HG03103 (cell line): ENCODE results near the gene PRRT4.

Experiments used
- ATAC-seq: cut with Tn5 transposase; IDR thresholded peaks from one replicate; pipeline ENCODE4 v1.9.1; 2021; ENCODE audit warnings: low read depth; ENCODE audit not compliant: unreplicated experiment

Gene PRRT4

DNA sequence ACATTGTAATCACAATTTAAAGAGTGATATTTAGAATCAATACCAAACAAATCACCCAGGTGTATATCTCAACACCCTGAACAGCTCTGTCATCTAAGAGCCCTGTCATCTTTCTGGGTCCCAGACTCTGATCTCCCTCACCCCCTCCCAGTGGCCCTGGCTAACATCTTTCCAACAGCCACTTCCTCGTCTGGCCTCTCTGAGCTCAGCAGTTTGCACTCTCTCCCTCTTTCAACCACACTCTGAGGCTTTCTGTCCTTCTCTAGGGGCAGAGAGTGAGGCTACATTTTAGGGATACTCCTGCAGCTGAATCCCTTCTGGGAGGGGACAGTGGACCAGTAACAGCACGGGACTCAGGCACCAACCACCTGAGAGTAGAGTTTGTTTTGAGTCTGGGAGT lies 17.1 kb upstream of the PRRT4 start:
- ATAC-seq: no peak

DNA sequence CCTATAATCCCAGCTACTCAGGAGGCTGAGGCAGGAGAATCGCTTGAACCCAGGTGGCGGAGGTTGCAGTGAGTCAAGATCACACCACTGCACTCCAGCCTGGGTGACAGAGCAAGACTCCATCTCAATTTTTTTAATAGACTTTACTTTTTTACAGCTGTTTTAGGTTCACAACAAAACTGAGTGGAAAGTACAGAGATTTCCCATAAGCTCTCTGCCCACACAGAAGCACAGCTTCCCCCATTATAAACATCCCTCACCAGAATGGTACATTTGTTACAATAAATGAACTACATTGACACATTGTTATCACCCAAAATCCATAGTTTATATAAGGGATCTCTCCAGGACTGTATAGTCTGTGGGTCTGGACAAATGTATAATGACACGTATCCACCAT lies 14.6 kb upstream of the PRRT4 start:
- ATAC-seq: no peak

DNA sequence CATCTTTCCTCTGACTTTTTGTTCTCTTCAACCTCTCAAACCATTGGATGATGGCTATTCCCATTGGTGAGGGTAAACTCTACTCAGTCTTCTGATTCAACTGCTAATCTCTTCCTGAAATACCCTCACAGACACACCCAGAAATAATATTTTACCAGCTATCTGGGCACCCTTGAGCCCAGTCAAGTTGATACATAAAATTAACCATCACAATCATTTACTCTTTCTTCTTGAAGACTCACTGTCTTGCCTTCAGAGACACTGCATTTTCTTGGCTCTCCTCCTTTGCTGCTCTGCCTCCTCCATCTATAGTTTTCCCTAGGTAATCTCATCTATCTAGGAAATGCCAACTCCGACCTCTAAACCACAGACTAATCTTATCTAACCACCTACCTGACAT lies 12.6 kb upstream of the PRRT4 start:
- ATAC-seq: no peak

DNA sequence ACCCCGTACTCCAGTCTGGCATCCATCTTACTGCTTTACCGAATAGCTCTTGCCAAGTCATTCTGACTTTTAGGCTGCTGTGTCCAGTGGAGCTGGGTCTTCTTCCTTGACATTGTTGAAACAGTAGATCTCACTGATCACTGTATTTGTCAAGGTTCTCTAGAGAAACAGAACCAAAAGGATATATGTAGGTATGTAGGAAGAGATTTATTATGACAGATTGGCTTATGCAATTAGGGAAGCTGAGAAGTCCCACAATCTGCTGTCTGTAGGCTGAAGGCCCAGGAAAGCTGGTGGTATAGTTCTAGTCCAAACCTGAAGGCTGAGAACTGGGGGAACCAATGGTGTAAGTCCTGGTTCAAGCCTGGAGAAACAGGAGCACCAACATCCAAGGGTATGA lies 12.1 kb upstream of the PRRT4 start:
- no peak for ATAC-seq

DNA sequence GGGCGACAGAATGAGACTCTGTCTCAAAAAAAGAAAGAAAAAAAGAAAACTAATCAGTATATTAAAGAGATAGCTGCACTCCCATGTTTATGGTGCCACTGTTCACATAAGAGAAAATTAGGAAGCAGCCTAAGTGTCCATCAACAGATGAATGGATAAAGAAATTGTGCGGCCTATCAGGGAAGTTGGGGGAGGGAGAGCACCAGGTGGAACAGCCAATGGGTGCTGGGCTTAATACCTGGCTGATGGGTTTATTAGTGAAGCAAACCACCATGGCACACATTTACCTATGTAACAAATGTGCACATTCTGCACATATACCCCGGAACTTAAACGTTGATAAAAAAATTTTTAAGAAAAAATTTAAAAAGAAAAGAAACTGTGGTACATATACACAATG lies 9.0 kb upstream of the PRRT4 start:
- ATAC-seq: no peak

DNA sequence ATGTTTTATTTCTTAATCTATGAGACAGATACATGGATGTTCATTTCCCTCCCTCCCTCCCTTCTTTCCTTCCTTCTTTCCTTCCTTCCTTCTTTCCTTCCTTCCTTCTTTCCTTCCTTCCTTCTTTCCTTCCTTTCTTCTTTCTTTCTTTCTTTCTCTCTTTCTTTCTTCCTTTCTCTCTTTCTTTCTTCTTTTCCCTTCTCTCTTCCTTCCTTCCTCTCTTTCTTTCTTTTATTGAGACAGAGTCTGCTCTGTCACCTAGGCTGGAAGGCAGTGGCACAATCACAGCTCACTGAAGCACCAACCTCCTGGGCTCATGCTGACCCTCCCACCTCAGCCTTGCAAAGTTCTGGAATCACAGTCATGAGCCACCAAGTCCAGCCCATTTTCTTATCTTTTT lies 5.5 kb upstream of the PRRT4 start:
- no peak for ATAC-seq

DNA sequence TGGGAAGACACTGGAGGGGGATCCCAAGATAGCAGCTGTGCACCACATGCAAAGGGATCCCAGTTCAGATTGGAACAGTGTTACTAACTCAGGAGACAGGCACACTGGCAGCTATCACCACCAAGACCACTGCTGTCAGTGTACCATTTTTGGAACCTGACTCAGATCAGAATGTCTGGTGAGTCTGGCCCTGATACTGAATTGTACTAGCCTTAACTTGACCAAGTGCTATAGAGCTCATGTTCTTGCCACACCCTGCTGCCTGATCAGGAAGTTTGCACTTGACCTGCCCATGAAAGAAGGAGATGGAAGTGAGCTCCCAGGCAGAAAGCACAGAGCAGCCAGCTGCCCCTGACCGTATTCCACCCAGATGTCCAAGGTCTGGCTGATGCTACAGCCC lies 4.8 kb upstream of the PRRT4 start:
- ATAC-seq: no peak

DNA sequence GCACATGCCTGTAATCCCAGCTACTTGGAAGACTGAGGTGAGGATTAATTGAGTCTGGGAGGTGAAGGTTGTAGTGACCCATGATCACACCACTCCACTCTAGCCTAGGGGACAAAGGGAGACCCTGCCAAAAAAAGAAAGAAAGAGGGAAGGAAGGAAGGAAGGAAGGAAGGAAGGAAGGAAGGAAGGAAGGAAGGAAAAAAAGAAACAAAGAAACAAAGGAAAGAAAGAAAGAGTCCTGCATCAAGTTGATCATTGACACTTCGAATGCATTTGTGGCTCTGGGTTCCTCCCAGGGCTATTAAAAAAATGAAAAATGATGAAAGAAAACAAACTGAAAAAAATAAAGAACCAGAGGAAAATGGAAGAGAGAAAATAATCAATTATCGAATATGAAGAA lies 3.9 kb upstream of the PRRT4 start:
- no peak for ATAC-seq

DNA sequence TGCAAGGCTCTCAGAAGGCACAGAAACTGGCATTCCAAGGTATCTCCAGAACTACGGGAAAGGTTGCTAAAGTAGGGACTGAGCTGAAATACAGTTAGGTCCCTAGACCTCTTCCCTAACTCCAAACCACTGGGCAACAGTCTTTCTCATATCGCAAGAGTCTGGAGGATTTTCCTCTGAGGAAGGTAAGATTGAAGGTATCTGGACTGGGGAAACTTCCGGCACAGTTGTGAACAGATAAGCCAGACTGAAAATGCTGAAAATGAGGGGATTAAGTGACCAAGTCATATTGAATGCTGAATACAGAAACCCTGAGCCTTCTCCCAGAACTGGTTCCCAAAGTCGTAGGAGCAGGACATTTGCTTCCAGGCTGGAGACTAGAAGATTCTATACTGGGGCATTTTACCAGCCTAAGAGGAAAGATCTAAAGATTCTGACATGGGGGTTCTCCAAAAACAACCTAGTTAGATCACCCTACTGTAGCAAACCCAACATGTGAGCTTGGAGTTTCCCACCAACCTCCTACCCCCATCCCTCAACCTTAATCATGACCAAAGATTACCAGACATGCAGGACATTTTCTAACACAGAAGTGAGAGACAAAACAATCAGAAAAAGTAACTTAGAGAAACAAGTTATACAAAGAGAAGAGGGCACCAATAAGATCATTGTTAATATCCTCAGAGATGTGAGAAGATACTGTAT lies 2.8 kb upstream of the PRRT4 start:
- ATAC-seq: no peak

DNA sequence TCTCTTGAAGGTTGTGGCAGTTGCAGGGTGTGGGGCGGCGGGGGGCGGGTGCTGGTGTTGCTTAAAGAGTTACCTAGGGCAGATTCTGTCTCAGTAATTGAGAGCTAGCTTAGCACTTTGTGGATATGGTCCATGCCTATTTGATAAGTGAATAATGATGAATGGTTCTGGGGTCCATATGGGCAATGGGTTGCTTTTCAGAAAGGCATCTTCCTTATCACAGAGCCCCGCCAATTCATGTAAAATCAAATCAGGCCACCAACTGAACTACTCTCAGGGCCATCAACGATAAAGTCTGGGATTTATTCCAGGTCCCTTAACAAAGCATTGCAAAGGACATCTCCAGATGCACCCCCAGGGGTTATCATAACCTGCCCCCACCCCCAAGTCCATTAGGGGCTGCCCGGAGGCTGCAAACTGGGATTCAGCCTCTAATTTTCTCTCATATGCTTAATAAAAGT lies 1.8 kb upstream of the PRRT4 start:
- no peak for ATAC-seq

DNA sequence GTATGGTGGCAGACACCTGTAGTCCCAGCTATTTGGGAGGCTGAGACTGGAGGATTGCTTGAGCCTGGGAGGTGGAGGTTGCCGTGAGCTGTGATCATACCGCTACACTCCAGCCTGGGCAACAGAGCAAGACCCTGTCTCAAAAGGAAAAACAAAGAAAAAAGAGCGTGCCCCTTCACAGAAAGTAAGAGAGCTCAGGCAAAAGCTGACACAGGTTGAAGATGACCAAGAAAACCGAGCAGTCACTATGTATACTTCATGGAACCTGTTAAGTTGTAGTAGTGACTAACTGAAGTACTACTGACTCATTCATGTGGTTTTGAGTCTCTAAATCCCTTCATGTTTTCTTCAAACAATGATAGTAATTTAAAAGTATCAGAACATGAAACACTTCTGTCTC lies 1.2 kb upstream of the PRRT4 start:
- no peak for ATAC-seq

DNA sequence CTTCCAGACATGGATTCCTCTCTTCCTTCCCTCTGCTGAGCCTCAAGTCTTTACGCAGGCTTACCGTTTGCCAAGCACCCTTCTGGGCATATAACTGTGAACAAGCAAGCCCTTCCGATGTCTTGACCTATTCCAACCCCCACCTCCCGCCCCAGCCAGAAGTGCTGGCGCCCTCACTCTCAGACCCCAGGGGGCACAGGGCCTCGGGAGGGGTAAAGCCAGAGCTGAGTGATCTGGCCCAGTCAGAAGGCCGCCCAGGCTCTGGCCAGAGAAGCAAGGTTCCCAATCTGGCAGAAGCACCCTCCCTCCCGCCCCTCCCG lies 1.2 kb downstream of the PRRT4 start:
- no peak for ATAC-seq

DNA sequence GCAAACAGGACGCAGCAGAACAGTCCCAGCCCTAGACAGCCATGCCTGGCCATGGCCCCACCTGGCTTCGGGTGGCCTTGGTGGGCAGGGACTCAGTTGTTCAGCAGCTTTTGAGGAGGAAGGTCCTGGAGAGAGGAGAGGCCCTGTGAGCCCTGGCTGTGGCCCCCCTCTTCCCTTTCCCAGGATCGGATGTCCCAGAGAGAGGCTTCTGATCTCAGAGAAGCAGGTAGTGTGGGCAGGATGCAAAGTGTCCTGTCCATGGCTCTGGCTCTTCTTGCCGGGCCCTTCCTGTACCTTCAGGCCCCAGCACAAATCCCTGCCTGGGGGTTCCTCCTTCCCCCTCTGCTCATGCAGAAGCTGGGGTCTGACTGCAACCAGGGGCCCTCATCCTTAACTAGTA lies 1.6 kb downstream of the PRRT4 start:
- ATAC-seq: no peak

DNA sequence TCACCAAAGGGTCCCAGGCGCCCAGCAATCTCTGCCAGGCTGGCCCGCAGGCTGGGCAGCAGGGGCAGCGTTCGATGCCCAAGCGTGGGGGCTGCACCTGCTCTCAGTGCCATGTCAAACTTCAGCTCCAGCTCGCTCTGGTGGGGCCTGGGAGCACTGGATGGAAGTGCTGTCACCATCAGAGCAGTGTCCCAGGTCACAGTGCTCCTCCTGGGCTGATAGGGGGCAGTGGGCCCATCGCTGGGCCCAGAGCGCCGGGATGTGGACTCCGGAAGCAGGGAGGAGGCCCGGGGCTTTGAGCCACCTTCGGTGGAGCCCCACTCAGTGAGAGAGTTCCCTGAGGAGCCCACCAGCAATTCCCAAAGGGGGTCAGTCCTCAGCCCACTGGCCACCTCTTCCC lies 2.2 kb downstream of the PRRT4 start:
- ATAC-seq: no peak

DNA sequence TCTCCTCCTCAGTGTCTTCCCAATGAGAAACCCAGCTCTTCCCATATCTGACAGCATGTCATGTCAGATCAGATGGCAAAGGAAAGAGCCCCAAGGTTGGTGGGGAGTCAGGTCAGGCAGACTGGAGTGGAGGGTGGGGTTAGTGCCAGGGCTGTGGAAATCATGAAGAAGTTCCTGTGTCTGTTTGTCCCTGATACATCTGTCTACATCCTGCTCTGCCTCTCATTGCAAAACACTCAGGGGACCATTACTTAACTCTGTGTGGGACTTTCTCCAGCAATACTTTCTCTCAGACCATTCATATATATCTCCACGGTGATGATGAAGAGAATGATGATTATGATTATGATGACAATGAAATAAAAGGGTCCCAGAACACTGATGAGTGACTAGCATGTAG lies 3.3 kb downstream of the PRRT4 start:
- ATAC-seq: no peak

DNA sequence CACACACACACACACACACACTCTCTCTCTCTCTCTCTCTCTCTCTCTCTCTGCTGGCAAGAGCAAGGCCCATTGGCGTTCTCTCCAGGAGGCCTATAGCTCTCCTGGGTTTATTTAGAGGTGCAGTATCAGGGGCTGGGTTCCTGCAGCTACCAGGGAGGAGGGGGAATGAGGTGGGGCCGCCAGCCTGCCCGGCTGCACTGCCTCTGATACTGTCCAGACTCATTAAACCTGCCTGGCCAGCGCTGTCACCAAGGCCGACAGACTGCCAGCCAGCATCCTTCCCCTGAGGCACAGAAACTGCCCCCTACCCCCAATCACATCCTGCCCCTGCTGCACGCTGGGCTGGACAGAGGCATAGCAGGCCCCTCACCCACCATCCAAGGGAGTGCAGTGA lies 4.3 kb downstream of the PRRT4 start:
- ATAC-seq: no peak

DNA sequence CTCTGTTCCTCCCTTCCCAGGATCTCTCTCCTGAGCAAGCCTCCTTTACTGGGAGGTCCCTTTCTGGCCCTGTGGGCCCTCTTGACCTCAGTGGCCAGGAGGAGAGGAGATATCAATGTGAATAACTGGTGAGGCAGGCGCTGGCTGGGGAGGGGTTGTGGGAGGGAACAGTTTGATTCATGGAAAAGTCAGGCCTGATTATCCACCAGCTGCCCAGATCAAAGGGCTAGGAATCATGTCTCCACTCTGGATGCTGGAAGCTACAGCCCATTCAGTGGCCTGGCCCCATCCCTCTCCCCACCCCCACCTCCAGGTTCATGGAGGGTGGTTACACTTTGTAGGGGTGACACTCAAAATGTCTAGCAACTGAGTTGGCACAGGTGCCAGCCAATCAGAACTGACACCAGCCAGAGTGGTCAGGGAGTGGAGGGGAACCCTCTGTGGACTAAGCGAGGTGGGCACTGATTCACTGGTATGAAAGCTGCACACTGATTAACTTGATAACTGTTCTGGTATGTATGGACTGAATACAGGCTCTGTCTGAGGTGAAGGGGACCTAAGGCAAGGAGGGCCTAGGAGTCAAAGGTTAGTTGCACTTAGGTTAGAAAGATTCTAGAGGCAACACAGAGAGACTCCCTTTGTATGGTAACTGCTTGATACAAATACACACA lies 4.8 kb downstream of the PRRT4 start:
- no peak for ATAC-seq

DNA sequence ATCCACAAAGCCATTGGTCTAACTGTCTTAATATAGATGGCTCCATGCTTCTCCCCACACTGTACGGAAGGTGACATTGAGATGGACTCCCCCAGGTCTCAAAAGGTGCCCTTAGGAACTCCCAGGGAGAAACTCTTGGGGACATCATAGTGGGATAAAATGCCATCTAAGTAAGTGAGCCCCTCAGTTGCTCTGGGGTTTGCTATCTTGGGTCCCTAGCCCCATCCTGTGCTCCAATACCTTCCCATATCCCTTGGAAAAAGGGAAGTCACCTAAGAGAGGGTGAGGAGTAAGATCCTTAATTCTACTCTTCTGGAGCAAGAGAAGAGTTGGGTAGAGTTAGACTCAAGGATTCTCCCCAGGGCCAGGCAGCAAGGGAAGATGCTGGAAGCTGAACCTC lies 7.9 kb downstream of the PRRT4 start:
- no peak for ATAC-seq

DNA sequence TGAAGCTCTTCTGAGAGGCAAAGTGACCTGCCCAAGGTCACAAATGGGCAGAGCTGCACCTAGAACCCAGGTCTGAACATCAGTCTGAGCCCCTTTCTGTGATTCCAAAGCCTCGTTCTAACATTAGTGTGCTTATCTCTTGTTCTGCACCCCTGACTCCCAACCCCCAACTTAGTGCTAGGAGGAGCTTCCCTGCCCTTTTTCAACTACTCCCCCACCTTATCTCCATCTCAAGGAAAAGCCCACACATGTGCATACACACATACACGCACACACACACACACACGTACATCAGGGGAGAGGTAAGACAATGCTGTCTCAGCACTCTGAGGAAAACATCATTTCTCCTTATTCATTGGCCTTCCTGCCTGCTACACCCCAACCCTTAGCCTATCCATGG lies 8.3 kb downstream of the PRRT4 start:
- ATAC-seq: no peak

DNA sequence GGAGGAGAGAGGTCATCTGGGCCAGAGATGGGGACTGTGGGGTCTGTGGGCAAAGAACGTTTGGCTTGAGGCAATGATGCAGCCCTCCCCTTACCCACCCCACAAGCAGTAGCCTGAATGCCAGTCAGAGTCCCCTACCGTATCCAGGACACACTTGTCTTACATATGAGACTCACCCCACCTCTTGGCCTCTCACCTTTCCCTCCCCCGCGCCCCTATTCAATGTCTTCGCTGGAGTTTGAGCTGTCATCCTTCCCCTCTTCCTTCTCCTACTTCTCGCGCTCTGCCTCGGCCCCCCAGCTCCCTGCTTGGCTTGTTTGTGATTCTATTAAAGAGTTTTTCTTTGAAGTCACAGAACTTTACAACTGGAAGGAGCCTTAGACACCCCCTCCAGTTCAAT lies 8.9 kb downstream of the PRRT4 start:
- no peak for ATAC-seq

DNA sequence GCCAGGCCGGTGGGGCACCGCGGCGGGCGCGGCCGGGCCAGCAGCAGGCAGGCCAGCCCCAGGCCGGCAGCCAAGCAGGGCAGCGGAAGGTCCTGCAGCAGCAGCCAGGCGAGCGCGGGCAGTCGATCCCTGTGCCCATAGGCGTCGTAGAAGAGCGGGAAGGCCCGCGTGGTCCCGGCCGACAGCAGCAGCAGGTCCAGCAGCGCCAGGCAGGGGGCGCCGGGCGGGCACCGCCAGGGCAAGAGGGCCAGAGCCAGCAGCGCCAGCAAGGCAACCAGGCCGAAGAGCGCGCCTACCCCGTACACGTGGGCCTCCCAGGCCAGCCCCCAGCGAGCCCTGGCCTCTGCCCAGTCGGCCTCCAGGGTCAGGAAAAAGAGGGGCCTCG lies 9.3 kb downstream of the PRRT4 start:
- no peak for ATAC-seq

DNA sequence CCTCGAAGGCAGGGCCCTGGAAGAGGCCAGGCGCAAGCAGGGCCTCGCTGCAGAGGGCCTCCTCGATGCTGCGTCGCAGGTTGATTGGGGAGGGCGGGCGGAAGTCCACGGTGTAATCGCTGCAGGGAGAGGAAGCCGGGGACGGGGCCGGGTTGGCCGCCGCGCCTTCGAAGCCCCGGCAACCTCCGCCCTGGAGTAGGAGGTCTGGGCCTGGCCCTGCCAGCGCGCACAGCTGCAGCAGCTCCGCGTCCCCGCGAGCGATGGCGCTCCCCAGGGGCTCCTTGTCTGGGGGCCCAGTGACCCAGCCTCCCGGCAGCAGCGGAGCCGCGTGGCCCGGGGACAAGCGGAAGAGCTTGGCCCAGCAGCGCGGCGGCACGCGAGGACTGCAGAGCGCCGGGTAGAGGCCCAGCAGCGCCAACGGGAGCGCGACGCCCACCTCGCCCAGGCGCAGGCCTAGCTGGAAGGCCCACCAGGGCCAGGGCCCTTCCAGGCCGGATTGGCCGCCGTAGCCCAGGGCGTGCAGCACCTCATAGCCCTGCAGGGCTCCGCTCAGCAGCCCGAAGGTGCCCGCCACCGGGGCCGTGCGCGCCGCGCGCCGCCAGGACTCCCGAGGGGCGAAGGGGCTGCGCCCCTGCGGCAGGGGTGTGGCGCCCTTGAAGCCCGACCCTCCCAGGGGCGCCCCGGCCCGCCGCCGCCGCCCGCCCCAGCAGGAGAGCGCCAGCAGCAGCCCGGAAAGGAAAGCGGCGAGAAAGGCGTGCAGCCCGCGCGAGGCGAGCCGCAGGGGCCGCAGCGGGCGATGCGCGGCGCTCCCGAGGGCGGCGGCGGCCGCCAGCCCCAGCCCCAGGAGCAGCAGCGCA lies 10.0 kb downstream of the PRRT4 start:
- no peak for ATAC-seq
